Neural progenitor cell (in vitro differentiated cells): ENCODE results near the gene ANKRD30B.

Experiments used
- EZH2 ChIP-seq: fragments of 200-600 bp; sonication (generic); IDR thresholded peaks from 2 replicates; pipeline ENCODE4 v1.6.1; 2017; ENCODE audit warnings: antibody characterized with exemption, mild to moderate bottlenecking, moderate library complexity
- EZH2phosphoT487 ChIP-seq: fragments of 200-600 bp; sonication (generic); IDR thresholded peaks from 2 replicates; pipeline ENCODE4 v1.6.1; 2017; ENCODE audit warnings: antibody characterized with exemption
- TF ChIP-seq, protein P1 (sequence below): fragments of 200-600 bp; sonication (generic); IDR thresholded peaks from 2 replicates; pipeline ENCODE4 v1.5.1; 2017; ENCODE audit warnings: antibody characterized with exemption, mild to moderate bottlenecking

DNA sequence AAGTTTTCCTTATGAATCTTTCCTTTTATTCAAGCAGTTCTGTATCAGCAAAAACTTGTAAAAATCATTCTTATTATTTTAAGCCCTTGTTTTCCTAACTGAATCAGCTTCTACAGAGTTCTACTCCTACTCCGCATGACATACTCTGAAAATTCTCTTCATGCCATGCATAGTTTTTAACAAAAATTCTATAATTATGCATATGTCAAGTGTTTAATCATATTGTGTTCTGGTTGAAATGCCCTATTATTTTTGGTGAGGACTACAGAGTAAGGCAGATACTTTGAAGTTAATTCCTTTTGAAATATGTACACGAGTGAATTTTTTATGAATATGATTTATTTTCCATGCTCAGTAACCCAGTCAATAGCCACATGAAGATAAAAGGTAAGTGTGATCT is 28.8 kb downstream of the ANKRD30B start:
- TF ChIP-seq, protein P1, sequence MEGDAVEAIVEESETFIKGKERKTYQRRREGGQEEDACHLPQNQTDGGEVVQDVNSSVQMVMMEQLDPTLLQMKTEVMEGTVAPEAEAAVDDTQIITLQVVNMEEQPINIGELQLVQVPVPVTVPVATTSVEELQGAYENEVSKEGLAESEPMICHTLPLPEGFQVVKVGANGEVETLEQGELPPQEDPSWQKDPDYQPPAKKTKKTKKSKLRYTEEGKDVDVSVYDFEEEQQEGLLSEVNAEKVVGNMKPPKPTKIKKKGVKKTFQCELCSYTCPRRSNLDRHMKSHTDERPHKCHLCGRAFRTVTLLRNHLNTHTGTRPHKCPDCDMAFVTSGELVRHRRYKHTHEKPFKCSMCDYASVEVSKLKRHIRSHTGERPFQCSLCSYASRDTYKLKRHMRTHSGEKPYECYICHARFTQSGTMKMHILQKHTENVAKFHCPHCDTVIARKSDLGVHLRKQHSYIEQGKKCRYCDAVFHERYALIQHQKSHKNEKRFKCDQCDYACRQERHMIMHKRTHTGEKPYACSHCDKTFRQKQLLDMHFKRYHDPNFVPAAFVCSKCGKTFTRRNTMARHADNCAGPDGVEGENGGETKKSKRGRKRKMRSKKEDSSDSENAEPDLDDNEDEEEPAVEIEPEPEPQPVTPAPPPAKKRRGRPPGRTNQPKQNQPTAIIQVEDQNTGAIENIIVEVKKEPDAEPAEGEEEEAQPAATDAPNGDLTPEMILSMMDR: no peak
- TF ChIP-seq EZH2 (no peak), EZH2phosphoT487 (no peak)
